SK-N-SH (cell line): ENCODE measurements around the gene LARGE1. TPM values are rescaled to one million over a fixed set of nuclear protein-coding genes. Genes with fewer than 3 reads are reported as not detected.

Experiments used
- CTCF ChIA-PET: fragments of 300-600, 350-600 bp; formaldehyde crosslinking; extraction: SDS; loops from one replicate; lab custom pipeline; 2021; lab: Yijun Ruan, JAX
- POLR2A ChIA-PET: fragments of 350-600 bp; sonication (Branson Sonifier 250); formaldehyde crosslinking; extraction: SDS; loops from one replicate; lab custom pipeline; 2020; ENCODE audit warnings: antibody characterized with exemption, inconsistent platforms; lab: Yijun Ruan, JAX
- DNase-seq: peaks from one replicate; pipeline ENCODE4 v3.0.0; 2012
- H2AFZ ChIP-seq: fragments of 200-600 bp; sonication (generic); 2 replicates; pipeline ENCODE4 v1.8.1; 2016; ENCODE audit warnings: antibody characterized with exemption, mild to moderate bottlenecking, low read depth
- H3F3A ChIP-seq: fragments of 200-600 bp; sonication (generic); replicated peaks from 2 replicates; pipeline ENCODE3; 2016; ENCODE audit warnings: antibody characterized with exemption, mild to moderate bottlenecking; ENCODE audit not compliant: insufficient read depth
- H3K27ac ChIP-seq, 2 experiments: fragments of 200-500 bp in 1 of 2; fragments of 200-600 bp in 1 of 2; sonication (Bioruptor generic) in 1 of 2; sonication (generic), shearing (Covaris generic) in 1 of 2; 2 replicates each; pipeline versions ENCODE4 v1.5.1 to v1.6.1; 2014 to 2016; ENCODE audit warnings: low read depth in 2 of 2, inconsistent platforms in 1 of 2, low read length in 1 of 2, mild to moderate bottlenecking in 1 of 2, mixed read lengths in 1 of 2
- H3K27me3 ChIP-seq: fragments of 200-600 bp; sonication (generic), shearing (Covaris generic); 2 replicates; pipeline ENCODE4 v1.6.1; 2016; ENCODE audit warnings: mixed run types; ENCODE audit not compliant: insufficient read depth
- H3K36me3 ChIP-seq, 2 experiments: fragments of 200-500 bp in 1 of 2; fragments of 200-600 bp in 1 of 2; sonication (Bioruptor generic) in 1 of 2; sonication (generic) in 1 of 2; replicated peaks in 1 of 2; 2 replicates each; pipeline versions ENCODE3 to v1.5.1; 2014 to 2016; ENCODE audit warnings: low read length in 1 of 2, mild to moderate bottlenecking in 1 of 2; ENCODE audit not compliant: insufficient read depth in 2 of 2, control insufficient read depth in 1 of 2
- H3K4me1 ChIP-seq, 2 experiments: fragments of 200-500 bp in 1 of 2; fragments of 200-600 bp in 1 of 2; sonication (Bioruptor generic) in 1 of 2; sonication (generic), shearing (Covaris generic) in 1 of 2; 2 replicates each; pipeline versions ENCODE4 v1.5.1 to v1.6.1; 2014 to 2016; ENCODE audit warnings: low read depth in 1 of 2, low read length in 1 of 2, mixed run types in 1 of 2; ENCODE audit not compliant: insufficient read depth in 2 of 2, control insufficient read depth in 1 of 2
- H3K4me2 ChIP-seq: fragments of 200-600 bp; sonication (generic), shearing (Covaris generic); 2 replicates; pipeline ENCODE4 v1.6.1; 2017; ENCODE audit warnings: mixed run types
- H3K4me3 ChIP-seq, 2 experiments: fragments of 200-500 bp in 1 of 2; fragments of 200-600 bp in 1 of 2; sonication (Bioruptor generic) in 1 of 2; sonication (generic), shearing (Covaris generic) in 1 of 2; 2 replicates each; pipeline versions ENCODE4 v1.5.1 to v1.8.1; 2014 to 2016; ENCODE audit warnings: low read depth in 2 of 2, inconsistent platforms in 1 of 2, low read length in 1 of 2, mild to moderate bottlenecking in 1 of 2, mixed read lengths in 1 of 2, moderate library complexity in 1 of 2
- H3K79me2 ChIP-seq: fragments of 200-600 bp; sonication (generic); 2 replicates; pipeline ENCODE4 v1.8.1; 2017; ENCODE audit warnings: mild to moderate bottlenecking; ENCODE audit not compliant: insufficient read depth
- H3K9ac ChIP-seq: fragments of 200-600 bp; sonication (generic); 2 replicates; pipeline ENCODE4 v1.6.1; 2017; ENCODE audit warnings: mixed run types
- H3K9me2 ChIP-seq: fragments of 200-600 bp; sonication (generic); 2 replicates; pipeline ENCODE4 v1.6.1; 2017; ENCODE audit warnings: mixed run types
- H3K9me3 ChIP-seq: fragments of 200-600 bp; sonication (generic); 2 replicates; pipeline ENCODE4 v1.6.1; 2017; ENCODE audit warnings: mixed run types, mild to moderate bottlenecking, moderate library complexity
- H4K20me1 ChIP-seq: fragments of 200-600 bp; sonication (generic); 2 replicates; pipeline ENCODE4 v1.6.1; 2017; ENCODE audit warnings: mild to moderate bottlenecking, mixed run types; ENCODE audit not compliant: insufficient read depth
- CHD2 ChIP-seq: fragments of 150-350 bp; IDR thresholded peaks from 2 replicates; pipeline ENCODE4 v1.6.1; 2018; ENCODE audit warnings: low read length; ENCODE audit not compliant: partially characterized antibody
- EZH2phosphoT487 ChIP-seq: fragments of 200-600 bp; sonication (generic); IDR thresholded peaks from 2 replicates; pipeline ENCODE4 v1.6.1; 2017; ENCODE audit warnings: low read depth, mixed run types, mild to moderate bottlenecking, antibody characterized with exemption, moderate library complexity, borderline replicate concordance
- FOSL2 ChIP-seq: IDR thresholded peaks from 2 replicates; pipeline ENCODE4 v1.4.0; 2012; ENCODE audit warnings: low read depth, mild to moderate bottlenecking, moderate library complexity, borderline replicate concordance
- FOXJ3 ChIP-seq: sonication (generic); formaldehyde crosslinking; IDR thresholded peaks from 2 replicates; pipeline ENCODE4 v1.5.1; 2020; ENCODE audit warnings: mild to moderate bottlenecking, missing genetic modification reagents
- FOXM1 ChIP-seq: IDR thresholded peaks from 2 replicates; pipeline ENCODE4 v1.4.0; 2012; ENCODE audit warnings: low read depth, mild to moderate bottlenecking
- GABPA ChIP-seq: IDR thresholded peaks from 2 replicates; pipeline ENCODE4 v1.4.0; 2012; ENCODE audit warnings: low read depth, mild to moderate bottlenecking
- JUND ChIP-seq: IDR thresholded peaks from 2 replicates; pipeline ENCODE4 v1.4.0; 2012
- MEF2A ChIP-seq: IDR thresholded peaks from 2 replicates; pipeline ENCODE4 v1.4.0; 2012; ENCODE audit warnings: low read depth, borderline replicate concordance
- NRF1 ChIP-seq: IDR thresholded peaks from 2 replicates; pipeline ENCODE4 v1.6.1; 2012; ENCODE audit warnings: low read depth, mild to moderate bottlenecking, low read length
- POLR2AphosphoS5 ChIP-seq: IDR thresholded peaks from 2 replicates; pipeline ENCODE4 v1.6.1; 2012; ENCODE audit warnings: low read depth, low read length
- RCOR1 ChIP-seq: fragments of 150-350 bp; IDR thresholded peaks from 2 replicates; pipeline ENCODE4 v1.6.1; 2017; ENCODE audit warnings: antibody characterized with exemption, low read length
- RXRA ChIP-seq: IDR thresholded peaks from 2 replicates; pipeline ENCODE4 v1.4.0; 2012; ENCODE audit warnings: low read depth, mild to moderate bottlenecking, borderline replicate concordance
- SIN3A ChIP-seq: IDR thresholded peaks from 2 replicates; pipeline ENCODE4 v1.6.1; 2012; ENCODE audit warnings: low read depth, mild to moderate bottlenecking, low read length, moderate library complexity, borderline replicate concordance
- TAF1 ChIP-seq: IDR thresholded peaks from 2 replicates; pipeline ENCODE4 v1.6.1; 2012; ENCODE audit warnings: low read depth, mild to moderate bottlenecking, low read length, moderate library complexity, borderline replicate concordance
- TCF12 ChIP-seq: IDR thresholded peaks from 2 replicates; pipeline ENCODE4 v1.4.0; 2012
- TEAD4 ChIP-seq: IDR thresholded peaks from 2 replicates; pipeline ENCODE4 v1.4.0; 2012; ENCODE audit warnings: mild to moderate bottlenecking, borderline replicate concordance; ENCODE audit not compliant: insufficient read depth
- whole genome bisulfite sequencing: methylation state at CpG from one replicate; pipeline ENCODE4 v1.1.6; 2017; ENCODE audit warnings: low lambda C conversion rate; 5-methylcytosine and 5-hydroxymethylcytosine counted together
- polyA plus RNA-seq, 3 experiments: library from polyadenylated mRNA; depleted of rRNA; stranded (reverse); fragments of >200 nt; gene quantifications; 2 replicates each; pipeline ENCODE4 v1.2.3, GENCODE V29; 2012
- TF ChIP-seq, protein P1 (sequence below): IDR thresholded peaks from 2 replicates; pipeline ENCODE4; 2012
- TF ChIP-seq, protein P2 (sequence below): IDR thresholded peaks from 2 replicates; pipeline ENCODE4 v1.4.0; 2012; ENCODE audit warnings: low read depth, borderline replicate concordance
- TF ChIP-seq, protein P3 (sequence below): IDR thresholded peaks from 2 replicates; pipeline ENCODE4 v1.4.0; 2012; ENCODE audit warnings: low read depth
- TF ChIP-seq, protein P4 (sequence below): fragments of 150-350 bp; IDR thresholded peaks from 2 replicates; pipeline ENCODE4 v1.6.1; 2016; ENCODE audit warnings: mild to moderate bottlenecking, low read depth, low read length

The LARGE1 gene
- polyA plus RNA-seq, 1 of the 3 experiments (the other 2 are of a cell fraction), result 1.1 TPM

DNA sequence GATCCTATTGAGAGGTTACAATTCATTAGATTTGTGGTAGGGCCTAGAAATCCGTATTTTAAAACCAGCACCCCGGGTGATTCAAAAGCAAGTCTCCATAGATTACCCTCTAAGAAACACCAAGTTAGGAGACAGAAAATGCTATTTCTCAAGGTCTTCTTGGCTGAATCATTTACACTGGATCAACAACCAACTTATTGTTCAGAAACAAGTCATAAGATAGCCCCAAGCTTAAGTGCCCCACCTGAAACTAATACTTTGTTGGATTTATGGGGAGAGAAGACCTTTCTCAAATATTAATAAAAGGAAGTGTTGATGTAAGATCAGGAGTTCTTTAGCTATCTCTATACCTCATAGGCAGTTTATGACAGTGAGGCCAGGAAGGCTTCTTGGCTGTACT lies 345.2 kb downstream of the LARGE1 start:
- ChIA-PET CTCF (interaction anchor here (0.9 to 2.4 kb wide), 5 partner anchors 8 to 275 kb away, joined by 3 to 14 read pairs (median 3); no protein-coding TSS in a partner anchor), POLR2A (no interaction called here)
- no peak overlapping the region for H3K27ac ChIP-seq
- no peak overlapping the region for H3K9ac ChIP-seq
- H3K27me3 ChIP-seq, result no peaks in the 10 kb centered on the region
- H3F3A ChIP-seq, result no peaks in the 10 kb centered on the region
- H3K4me2 ChIP-seq, result no peak overlapping the region
- no peaks in the 10 kb centered on the region for H3K9me2 ChIP-seq
- no peak overlapping the region for H2AFZ ChIP-seq
- TF ChIP-seq, protein P1, sequence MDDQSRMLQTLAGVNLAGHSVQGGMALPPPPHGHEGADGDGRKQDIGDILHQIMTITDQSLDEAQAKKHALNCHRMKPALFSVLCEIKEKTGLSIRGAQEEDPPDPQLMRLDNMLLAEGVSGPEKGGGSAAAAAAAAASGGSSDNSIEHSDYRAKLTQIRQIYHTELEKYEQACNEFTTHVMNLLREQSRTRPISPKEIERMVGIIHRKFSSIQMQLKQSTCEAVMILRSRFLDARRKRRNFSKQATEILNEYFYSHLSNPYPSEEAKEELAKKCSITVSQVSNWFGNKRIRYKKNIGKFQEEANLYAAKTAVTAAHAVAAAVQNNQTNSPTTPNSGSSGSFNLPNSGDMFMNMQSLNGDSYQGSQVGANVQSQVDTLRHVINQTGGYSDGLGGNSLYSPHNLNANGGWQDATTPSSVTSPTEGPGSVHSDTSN, result no peak
- no peak for TF ChIP-seq JUND
- TF ChIP-seq, protein P2, sequence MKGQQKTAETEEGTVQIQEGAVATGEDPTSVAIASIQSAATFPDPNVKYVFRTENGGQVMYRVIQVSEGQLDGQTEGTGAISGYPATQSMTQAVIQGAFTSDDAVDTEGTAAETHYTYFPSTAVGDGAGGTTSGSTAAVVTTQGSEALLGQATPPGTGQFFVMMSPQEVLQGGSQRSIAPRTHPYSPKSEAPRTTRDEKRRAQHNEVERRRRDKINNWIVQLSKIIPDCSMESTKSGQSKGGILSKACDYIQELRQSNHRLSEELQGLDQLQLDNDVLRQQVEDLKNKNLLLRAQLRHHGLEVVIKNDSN, result no peak
- TF ChIP-seq, protein P3, sequence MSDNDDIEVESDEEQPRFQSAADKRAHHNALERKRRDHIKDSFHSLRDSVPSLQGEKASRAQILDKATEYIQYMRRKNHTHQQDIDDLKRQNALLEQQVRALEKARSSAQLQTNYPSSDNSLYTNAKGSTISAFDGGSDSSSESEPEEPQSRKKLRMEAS, result no peak
- no peak for TF ChIP-seq MEF2A
- TF ChIP-seq NRF1, result no peak
- no peak for TF ChIP-seq SIN3A
- no peak for TF ChIP-seq FOXJ3
- no peak for TF ChIP-seq EZH2phosphoT487
- TF ChIP-seq GABPA, result no peak
- no peak for TF ChIP-seq TEAD4
- no peak for TF ChIP-seq TAF1
- TF ChIP-seq FOXM1, result no peak
- no peak for TF ChIP-seq FOSL2
- no peak for TF ChIP-seq TCF12
- TF ChIP-seq RCOR1, result no peak
- no peak for TF ChIP-seq POLR2AphosphoS5
- TF ChIP-seq, protein P4, sequence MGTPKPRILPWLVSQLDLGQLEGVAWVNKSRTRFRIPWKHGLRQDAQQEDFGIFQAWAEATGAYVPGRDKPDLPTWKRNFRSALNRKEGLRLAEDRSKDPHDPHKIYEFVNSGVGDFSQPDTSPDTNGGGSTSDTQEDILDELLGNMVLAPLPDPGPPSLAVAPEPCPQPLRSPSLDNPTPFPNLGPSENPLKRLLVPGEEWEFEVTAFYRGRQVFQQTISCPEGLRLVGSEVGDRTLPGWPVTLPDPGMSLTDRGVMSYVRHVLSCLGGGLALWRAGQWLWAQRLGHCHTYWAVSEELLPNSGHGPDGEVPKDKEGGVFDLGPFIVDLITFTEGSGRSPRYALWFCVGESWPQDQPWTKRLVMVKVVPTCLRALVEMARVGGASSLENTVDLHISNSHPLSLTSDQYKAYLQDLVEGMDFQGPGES, result no peak
- no peak for TF ChIP-seq RXRA
- no peak for TF ChIP-seq CHD2
- no peaks in the 10 kb centered on the region for H4K20me1 ChIP-seq
- H3K4me3 ChIP-seq, result no peak overlapping the region
- H3K9me3 ChIP-seq, result no peaks in the 10 kb centered on the region
- no peaks in the 10 kb centered on the region for H3K36me3 ChIP-seq
- DNase-seq, result no peak
- H3K79me2 ChIP-seq, result no peaks in the 10 kb centered on the region
- WGBS, result 47% methylated on average over 2 of the region's 2 CpGs
- H3K4me1 ChIP-seq, result no peaks in the 10 kb centered on the region
